NB4 (cell line): ENCODE data around the gene MGLL.

Experiments
- DNase-seq: peaks from one replicate; pipeline ENCODE4 v3.0.0; 2010; ENCODE audit warnings: low read depth
- H3K4me3 ChIP-seq: one replicate; pipeline ENCODE4 v1.5.1; 2011; ENCODE audit warnings: mild to moderate bottlenecking, low read depth, low read length, moderate library complexity
- CTCF ChIP-seq: IDR thresholded peaks from one replicate; pipeline ENCODE4 v1.5.1; 2012; ENCODE audit warnings: low read depth, low read length
- MAX ChIP-seq: IDR thresholded peaks from 2 replicates; pipeline ENCODE4 v1.6.1; 2011; ENCODE audit warnings: low read depth, low read length
- MYC ChIP-seq: IDR thresholded peaks from 2 replicates; pipeline ENCODE4 v1.6.1; 2011; ENCODE audit warnings: low read depth, low read length
- POLR2A ChIP-seq: IDR thresholded peaks from 2 replicates; pipeline ENCODE4 v1.6.1; 2011; ENCODE audit warnings: mild to moderate bottlenecking; ENCODE audit not compliant: insufficient read length; ENCODE audit errors: extremely low read depth

The MGLL gene

GRCh38 chr3:127751163-127751621, 71.1 kb downstream of the MGLL start:
- TF ChIP-seq CTCF (no peak), MYC (no peak), MAX (no peak), POLR2A (no peak)
- no peak for DNase-seq

DNA sequence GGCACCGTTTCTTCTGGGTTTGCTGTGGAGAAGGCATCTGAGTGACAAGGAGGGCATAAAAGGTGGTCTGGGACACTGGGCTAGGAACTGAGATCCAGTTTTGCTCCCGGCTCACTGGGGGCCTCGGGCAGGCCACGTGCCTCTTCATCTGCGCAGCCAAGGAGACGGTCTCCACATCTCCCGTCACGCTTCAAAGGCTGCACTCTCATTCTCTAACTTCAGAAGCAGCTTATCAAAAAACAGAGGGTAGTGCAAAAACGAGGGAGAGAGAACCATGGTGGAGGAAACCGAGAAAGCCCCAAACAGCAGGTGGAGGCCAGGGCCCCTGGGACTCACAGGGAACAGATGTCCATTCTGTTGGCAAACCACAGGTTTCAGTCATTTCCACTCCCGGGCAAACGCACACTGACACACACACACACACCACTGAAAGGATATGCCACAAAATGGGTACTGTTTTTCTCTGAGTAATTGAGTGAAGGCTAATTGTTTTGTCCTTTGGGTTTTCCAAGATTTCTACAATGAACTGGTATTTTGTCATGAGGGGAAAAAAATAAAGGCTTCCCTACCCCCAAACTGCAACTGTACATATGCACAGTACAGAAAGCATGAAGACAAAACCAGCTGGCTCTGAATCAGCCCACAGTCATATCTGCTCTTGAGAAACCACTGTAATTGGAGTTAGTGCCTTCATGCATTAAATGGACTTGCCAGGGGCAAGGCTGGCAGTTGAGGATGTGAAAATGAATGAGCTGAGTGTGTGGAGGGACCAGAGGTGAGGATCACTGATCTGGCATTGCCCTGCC, 71.9 kb downstream of the MGLL start:
- H3K4me3 ChIP-seq: no peak overlapping the region
- TF ChIP-seq POLR2A (no peak), CTCF (no peak), MYC (no peak), MAX (no peak)
- peak; percentile 82 for DNase-seq

More at GRCh38 chr3:127751163-127751621, 71.1 kb downstream of the MGLL start:
- no peak overlapping the region for H3K4me3 ChIP-seq

- H3K4me3 ChIP-seq: no peak overlapping the region
- TF ChIP-seq MAX (peak; percentile 64; the same call in 1 of the 2 replicates), MYC (peak; percentile 55), CTCF (no peak), POLR2A (no peak)
- DNase-seq: peak; percentile 52
These were observed 72.5 kb downstream of the MGLL start for GRCh38 chr3:127749787-127750225.

- no peak overlapping the region for H3K4me3 ChIP-seq
- no peak for DNase-seq
- no peak for TF ChIP-seq POLR2A
- no peak for TF ChIP-seq MYC
- no peak for TF ChIP-seq CTCF
- no peak for TF ChIP-seq MAX
These were observed 73.0 kb downstream of the MGLL start for GRCh38 chr3:127749361-127749760.

GRCh38 chr3:127748754-127749327, 73.5 kb downstream of the MGLL start:
- TF ChIP-seq CTCF (no peak), POLR2A (no peak), MAX (no peak), MYC (no peak)
- DNase-seq: no peak
- H3K4me3 ChIP-seq: no peak overlapping the region
